ENCODE measurements around the gene RNF223.
"Not testable (repeated sequence)": the region's sequence is repeated elsewhere in the genome, so short reads cannot be mapped to it uniquely, and the experiment has no call there.

The RNF223 gene

GRCh38 chr1:1072849-1073742 lies 1.0 kb downstream of the RNF223 start:
- DNase-seq (ENCODE audit: low spot score) = no peak

DNA sequence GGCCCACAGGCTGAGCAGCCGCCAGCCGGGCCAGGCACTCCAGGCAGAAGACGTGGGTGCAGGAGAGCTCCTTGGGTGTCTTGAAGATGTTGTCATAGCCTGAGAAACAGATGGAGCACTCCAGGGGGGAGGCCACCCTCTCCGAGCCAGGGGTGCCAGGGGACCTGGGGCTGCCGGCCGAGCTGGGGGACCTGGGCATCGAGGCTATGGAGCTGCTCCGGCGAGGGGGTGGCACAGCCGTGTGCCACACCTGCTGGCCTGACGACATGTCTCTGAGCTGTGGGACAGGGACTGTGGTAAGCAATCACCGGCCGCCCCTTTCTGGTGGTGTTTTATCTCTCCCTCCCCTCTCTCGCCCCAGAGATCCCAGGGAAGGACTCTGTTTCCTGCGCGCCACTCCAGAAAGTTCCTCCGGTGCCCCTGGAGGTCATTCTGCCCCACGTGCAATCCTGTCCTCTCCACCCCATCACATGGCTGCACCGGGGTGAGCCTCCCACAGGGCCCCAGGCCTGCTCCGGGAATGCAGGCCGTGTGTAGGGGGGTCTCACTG lies 1.7 kb downstream of the RNF223 start:
- no peak for DNase-seq (ENCODE audit: low spot score)

DNA sequence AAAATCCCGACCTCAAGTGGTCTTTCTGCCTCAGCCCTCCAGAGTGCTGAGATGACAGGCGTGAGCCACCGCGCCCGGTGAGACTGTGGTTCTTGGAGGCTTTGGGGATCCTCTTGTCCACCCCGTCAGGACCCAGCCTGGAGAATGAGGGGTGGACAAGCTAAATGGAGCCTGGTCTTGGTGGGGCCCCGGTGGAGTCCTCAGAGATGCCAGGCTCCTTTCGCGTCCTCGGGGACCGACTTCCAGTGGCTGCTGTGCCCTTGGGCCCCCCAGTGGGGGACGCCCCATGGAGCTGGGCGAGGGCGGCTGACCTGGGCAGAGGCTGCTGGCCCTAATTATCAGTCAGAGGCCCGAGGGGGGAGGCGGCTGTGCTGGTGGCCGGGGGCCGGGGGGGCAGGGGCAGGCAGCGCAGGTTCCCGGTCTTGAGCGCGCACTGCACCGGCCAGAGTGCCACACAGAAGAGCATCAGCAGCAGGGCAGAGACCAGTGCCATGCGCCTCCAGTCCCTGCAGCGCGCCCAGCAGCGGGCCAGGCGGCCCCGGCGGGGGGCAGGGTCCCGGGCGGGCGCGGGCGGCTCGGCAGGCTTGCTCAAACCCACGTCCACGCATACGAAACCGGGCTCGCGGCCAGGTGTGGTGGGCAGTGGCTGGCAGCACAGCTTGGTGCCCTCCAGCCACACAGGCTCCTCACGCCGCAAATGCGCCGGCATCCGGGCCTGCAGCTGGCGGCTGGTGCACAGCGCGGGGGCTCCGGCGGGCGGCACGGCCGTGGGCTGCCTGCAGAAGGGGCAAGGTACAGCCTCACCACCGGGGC lies 2.4 kb downstream of the RNF223 start:
- DNase-seq (ENCODE audit: low spot score) = no peak

DNA sequence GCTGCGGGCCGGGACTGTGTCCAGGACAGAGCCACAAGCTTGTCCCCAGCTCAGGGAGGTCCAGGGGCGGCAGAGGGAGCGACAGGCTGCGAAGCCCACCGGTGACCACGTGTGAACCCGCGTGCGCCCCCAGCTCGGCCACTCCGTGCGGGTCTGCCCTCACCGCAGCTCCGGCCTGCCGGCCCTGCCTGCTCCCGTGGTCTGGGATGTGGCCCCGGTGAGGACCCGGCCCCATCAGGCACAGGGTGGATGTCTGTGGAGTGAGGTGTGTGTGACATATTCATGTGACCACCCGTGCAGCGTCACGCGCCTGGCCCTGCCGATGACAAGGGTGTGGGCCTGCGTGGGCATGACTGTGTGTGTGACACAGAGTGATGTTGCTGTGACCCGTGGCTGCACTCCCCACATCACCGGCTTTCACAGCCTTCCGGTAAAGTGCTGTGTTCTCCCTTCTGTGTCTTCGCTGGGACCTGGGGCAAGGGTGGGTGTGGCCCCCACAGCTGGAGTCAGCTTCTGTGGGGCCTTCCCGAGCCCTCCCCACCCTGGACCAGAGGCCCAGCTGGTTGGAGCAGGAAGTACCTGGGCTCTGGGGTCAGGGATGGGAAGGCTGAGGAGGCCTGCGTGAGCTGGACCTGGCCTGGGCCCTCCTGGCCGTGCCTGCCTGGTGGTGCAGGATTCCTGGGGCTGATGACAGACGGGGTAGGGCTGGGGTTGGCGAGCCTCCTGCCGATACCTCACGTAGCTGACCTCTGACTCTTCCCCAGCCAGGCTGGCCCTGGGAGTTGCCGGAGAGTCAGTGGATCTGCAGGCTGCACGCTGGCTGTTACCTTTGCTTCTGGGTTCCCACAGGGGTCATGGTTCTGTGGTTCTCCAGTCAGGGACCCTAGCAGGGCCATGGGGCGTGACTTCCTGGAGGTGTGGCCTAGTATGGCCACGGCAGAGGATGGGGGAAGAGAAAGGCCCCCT lies 4.1 kb downstream of the RNF223 start:
- no peak for DNase-seq (ENCODE audit: low spot score)

GRCh38 chr1:1069056-1069710 lies 4.9 kb downstream of the RNF223 start:
- peak; percentile 34 for DNase-seq (ENCODE audit: low spot score)

- DNase-seq (ENCODE audit: low spot score) = no peak
Observed at GRCh38 chr1:1068517-1069055, 5.5 kb downstream of the RNF223 start.

- DNase-seq (ENCODE audit: low spot score) = no peak
Observed at GRCh38 chr1:1067860-1068516, 6.1 kb downstream of the RNF223 start.

DNA sequence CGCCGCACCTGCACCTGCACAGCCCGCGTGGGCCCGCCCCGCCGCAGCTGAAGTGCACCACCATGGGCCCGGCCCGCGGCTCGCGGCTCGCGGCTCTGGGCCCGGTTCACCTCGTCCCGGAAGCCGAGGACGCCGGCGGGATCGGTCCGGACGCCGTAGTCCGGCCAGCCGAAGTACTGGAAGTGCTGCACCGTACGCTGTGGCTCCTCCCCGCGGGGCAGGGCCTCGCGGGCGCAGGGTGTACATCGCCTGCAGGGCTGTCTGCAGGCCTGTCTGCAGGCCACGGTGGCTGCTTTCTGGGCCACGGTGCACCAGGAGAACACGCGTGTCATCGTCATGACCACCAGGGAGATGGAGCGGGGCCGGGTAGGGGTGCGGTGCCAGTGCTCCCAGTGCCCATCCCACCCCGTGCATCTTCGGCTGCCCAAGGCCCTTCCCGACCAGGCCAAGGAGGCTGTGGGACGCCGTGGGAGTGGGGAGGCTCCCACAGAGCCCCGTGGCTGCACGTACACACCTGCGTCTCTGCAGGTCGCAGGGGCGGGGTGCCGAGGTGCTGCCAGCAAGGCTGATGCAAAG lies 6.7 kb downstream of the RNF223 start:
- DNase-seq (ENCODE audit: low spot score) = no peak

- no peak for DNase-seq (ENCODE audit: low spot score)
Observed at GRCh38 chr1:1066403-1067283, 7.5 kb downstream of the RNF223 start.

DNA sequence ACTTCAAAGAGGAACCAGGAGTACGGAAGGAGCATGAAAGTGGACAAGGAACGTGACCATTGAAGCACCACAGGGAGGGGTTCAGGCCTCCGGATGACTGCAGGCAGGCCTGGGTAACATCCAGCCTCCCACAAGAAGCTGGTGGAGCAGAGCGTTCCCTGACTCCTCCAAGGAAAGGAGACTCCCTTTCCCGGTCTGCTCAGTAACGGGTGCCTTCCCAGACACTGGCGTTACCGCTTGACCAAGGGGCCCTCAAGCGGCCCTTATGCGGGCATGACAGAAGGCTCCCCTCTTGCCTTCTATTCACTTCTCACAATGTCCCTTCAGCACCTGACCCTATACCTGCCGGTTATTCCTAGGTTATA lies 8.2 kb downstream of the RNF223 start:
- not testable (repeated sequence) for DNase-seq (ENCODE audit: low spot score)

DNA sequence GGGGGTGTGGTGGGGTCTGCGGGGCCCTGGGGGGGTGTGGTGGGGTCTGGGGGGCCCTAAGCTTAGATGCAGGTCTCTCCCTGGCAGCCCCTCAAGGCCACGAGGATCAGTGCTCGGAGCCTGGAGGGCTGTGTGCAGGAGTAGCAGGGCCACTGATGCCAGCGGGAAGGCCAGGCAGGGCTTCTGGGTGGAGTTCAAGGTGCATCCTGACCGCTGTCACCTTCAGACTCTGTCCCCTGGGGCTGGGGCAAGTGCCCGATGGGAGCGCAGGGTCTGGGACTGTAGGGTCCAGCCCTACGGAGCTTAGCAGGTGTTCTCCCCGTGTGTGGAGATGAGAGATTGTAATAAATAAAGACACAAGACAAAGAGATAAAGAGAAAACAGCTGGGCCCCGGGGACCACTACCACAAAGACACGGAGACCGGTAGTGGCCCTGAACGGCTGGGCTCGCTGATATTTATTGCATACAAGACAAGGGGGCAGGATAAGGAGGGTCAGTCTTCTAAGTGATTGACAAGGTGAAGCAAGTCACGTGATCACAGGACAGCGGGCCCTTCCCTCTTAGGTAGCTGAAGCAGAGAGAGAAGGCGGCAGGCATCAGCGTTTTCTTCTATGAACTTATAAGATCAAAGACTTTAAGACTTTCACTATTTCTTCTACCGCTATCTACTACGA lies 8.7 kb downstream of the RNF223 start:
- no peak for DNase-seq (ENCODE audit: low spot score)

GRCh38 chr1:1063945-1064831 lies 9.9 kb downstream of the RNF223 start:
- peak; percentile 91 for DNase-seq (ENCODE audit: low spot score)

- DNase-seq (ENCODE audit: low spot score) = no peak
Observed at GRCh38 chr1:1063261-1063944, 10.7 kb downstream of the RNF223 start.

DNA sequence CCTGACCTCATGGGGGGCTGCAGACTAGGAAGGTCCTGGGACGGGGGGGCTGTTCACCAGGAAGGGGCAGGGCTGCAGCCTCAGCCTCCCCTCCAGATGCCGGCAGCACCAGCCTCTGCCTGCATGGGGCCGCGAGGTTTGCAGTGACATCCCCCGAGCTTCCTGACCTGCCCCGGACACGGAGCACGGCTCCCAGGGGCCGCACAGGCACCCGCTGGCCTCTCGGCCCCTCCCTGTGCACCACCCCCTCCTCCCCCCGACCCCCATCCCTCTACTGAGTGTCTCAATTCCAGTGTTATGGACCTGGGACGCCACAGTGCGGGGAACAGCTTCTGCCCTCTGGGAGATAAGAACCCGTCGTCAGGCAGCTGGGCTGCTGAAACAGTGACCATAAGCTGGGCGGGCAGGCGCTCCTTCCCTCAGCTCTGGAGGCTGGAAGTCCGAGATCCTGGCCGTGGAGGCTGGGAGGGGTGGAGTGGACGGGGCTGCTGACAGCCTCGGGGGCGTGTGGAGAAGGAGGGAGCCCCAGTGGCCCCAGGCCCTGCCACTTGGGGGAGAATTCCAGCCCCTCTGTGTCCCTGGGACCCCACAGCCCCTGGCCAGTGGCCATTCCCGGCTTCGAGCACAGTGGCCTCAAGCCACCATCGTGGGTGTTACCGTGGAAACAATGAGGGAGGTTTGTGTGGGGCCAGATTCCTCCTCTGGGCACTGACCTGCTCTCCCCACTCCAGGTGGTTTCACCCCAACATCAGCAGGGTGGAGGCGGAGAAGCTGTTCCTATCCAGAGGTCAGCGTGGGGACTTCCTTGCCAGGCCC lies 11.6 kb downstream of the RNF223 start:
- DNase-seq (ENCODE audit: low spot score) = no peak

DNA sequence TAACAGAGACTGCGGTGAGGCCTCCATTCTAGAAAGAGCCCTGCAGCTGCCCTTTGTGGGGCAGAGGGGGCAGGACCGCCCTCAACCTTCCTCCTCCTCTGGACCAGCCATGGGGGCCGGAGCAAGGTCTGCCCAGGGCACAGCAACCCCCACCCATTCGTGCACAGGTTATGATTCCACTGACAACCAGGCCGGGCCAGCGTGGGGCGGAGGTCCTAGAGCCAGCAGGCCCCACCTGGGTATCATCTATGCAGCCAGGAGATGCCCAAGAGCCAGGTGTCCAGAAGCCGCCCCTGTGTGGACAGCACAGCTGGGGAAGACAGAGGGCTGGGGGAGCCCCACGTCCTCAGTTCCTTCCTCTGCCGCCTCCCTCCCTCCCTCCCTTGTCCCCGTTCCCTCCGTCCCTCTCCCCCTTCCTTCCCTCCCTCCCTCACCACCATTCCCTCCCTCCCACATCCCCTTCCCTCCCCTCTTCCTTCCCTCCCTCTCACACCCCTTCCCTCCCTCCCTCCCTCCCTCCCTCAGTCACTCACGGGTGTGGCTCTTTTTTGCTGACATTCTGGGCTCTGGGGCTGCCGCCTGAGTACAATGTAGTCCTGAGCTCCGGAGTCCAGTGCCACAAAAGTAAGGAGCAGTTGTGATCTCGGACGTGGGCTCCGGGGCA lies 12.3 kb downstream of the RNF223 start:
- DNase-seq (ENCODE audit: low spot score) = no peak
